KBM-7 (cell line): ENCODE data around the gene ZNF775.

Experiments used
- DNase-seq: peaks from one replicate; pipeline ENCODE4 v3.0.0-alpha.2; 2015
- in situ Hi-C: fragments of 300-500 bp; cut with MboI; formaldehyde crosslinking; loops from 2 replicates; pipeline ENCODE4 v1.14.3; 2020; ENCODE audit warnings: low sequenced_read_pairs, low pct_unique_long_range_greater_than_20kb, mixed read lengths

ZNF775 gene

GRCh38 chr7:150396851-150397260, 17.7 kb downstream of the ZNF775 start:
- in situ Hi-C loops = no loop called here
- no peak for DNase-seq

GRCh38 chr7:150397346-150398107, 18.4 kb downstream of the ZNF775 start:
- in situ Hi-C loops = no loop called here
- DNase-seq = no peak

- in situ Hi-C loops = no loop called here
Observed at GRCh38 chr7:150398108-150398964, 19.2 kb downstream of the ZNF775 start.

GRCh38 chr7:150398965-150399320, 19.8 kb downstream of the ZNF775 start:
- in situ Hi-C loops = no loop called here
- no peak for DNase-seq

More at GRCh38 chr7:150398108-150398964, 19.2 kb downstream of the ZNF775 start:
- no peak for DNase-seq

GRCh38 chr7:150399421-150400007, 20.4 kb downstream of the ZNF775 start:
- DNase-seq = no peak
- in situ Hi-C loops = no loop called here

GRCh38 chr7:150400008-150400787, 21.1 kb downstream of the ZNF775 start:
- in situ Hi-C loops = no loop called here
- DNase-seq = no peak

- in situ Hi-C loops = no loop called here
Observed at GRCh38 chr7:150400788-150401423, 21.8 kb downstream of the ZNF775 start.

GRCh38 chr7:150401424-150401790, 22.3 kb downstream of the ZNF775 start:
- in situ Hi-C loops = no loop called here
- DNase-seq = no peak

More at GRCh38 chr7:150400788-150401423, 21.8 kb downstream of the ZNF775 start:
- no peak for DNase-seq

- in situ Hi-C loops = no loop called here
- DNase-seq = no peak
Observed at GRCh38 chr7:150401861-150402631, 22.9 kb downstream of the ZNF775 start.

GRCh38 chr7:150402671-150403321, 23.7 kb downstream of the ZNF775 start:
- in situ Hi-C loops = no loop called here

GRCh38 chr7:150403376-150404171, 24.4 kb downstream of the ZNF775 start:
- DNase-seq = no peak
- in situ Hi-C loops = no loop called here

More at GRCh38 chr7:150402671-150403321, 23.7 kb downstream of the ZNF775 start:
- no peak for DNase-seq

- peak; percentile 15 for DNase-seq
- in situ Hi-C loops = no loop called here
Observed at GRCh38 chr7:150404172-150404804, 25.2 kb downstream of the ZNF775 start.

GRCh38 chr7:150404805-150405583, 25.9 kb downstream of the ZNF775 start:
- in situ Hi-C loops = no loop called here
- peak; percentile 88 for DNase-seq

GRCh38 chr7:150405584-150406311, 26.6 kb downstream of the ZNF775 start:
- in situ Hi-C loops = no loop called here
- no peak for DNase-seq

- DNase-seq = no peak
- in situ Hi-C loops = no loop called here
Observed at GRCh38 chr7:150406312-150406566, 27.1 kb downstream of the ZNF775 start.
